HEK293T (cell line): ENCODE data around the gene C2orf68.

Experiments used
- ELF4 ChIP-seq: fragments of 450-650 bp; IDR thresholded peaks from 2 replicates; pipeline ENCODE4 v1.6.1; 2017; ENCODE audit warnings: antibody characterized with exemption
- FOXA1 ChIP-seq: fragments of 450-650 bp; IDR thresholded peaks from 2 replicates; pipeline ENCODE4 v1.6.1; 2016; ENCODE audit warnings: mild to moderate bottlenecking
- FOXM1 ChIP-seq: fragments of 450-650 bp; IDR thresholded peaks from 2 replicates; pipeline ENCODE4 v1.6.1; 2017; ENCODE audit warnings: mild to moderate bottlenecking, borderline replicate concordance
- NFRKB ChIP-seq: fragments of 450-650 bp; IDR thresholded peaks from 2 replicates; pipeline ENCODE4 v1.6.1; 2016; ENCODE audit warnings: mild to moderate bottlenecking, moderate library complexity
- SP1 ChIP-seq: fragments of 450-650 bp; IDR thresholded peaks from 2 replicates; pipeline ENCODE4 v1.6.1; 2017
- SUZ12 ChIP-seq: fragments of 450-650 bp; IDR thresholded peaks from 2 replicates; pipeline ENCODE4 v1.6.1; 2016; ENCODE audit warnings: mild to moderate bottlenecking

GRCh38 chr2:85600951-85601770 is 10.7 kb downstream of the C2orf68 start:
- no peak for TF ChIP-seq NFRKB
- TF ChIP-seq FOXA1 = no peak
- no peak for TF ChIP-seq ELF4
- no peak for TF ChIP-seq SP1
- TF ChIP-seq FOXM1 = no peak
- TF ChIP-seq SUZ12 = no peak
